Lower leg skin (tissue), 4 donors: ENCODE results near the gene VIPAS39. TPM values are rescaled to one million over a fixed set of nuclear protein-coding genes. Genes with fewer than 3 reads are reported as not detected.
A peak's percentile ranks its signal among the peaks of the same experiment; 100 is the strongest.

Experiments
- DNase-seq, 2 donors: peaks; one replicate each; pipeline ENCODE4 v3.0.0-alpha.2; 2019; ENCODE audit warnings: low spot score in 2 of 2
- H3K4me3 ChIP-seq: fragments of 200-600 bp; sonication (generic); 2 replicates; pipeline ENCODE4 v1.5.1; 2017; ENCODE audit warnings: mild to moderate bottlenecking, low read depth; ENCODE audit not compliant: poor library complexity, severe bottlenecking
- CTCF ChIP-seq, 3 donors: fragments of 450-650 bp; IDR thresholded peaks; one replicate each; pipeline ENCODE4 v1.5.1; 2016; ENCODE audit warnings: antibody characterized with exemption in 3 of 3, mild to moderate bottlenecking in 3 of 3, moderate library complexity in 2 of 3
- POLR2A ChIP-seq, 2 donors: fragments of 450-650 bp; IDR thresholded peaks; one replicate each; pipeline ENCODE4 v1.6.1; 2016 to 2017; ENCODE audit warnings: antibody characterized with exemption in 2 of 2, mild to moderate bottlenecking in 1 of 2, moderate library complexity in 1 of 2
- WGBS, 2 donors: methylation state at CpG; one replicate each; pipeline ENCODE4 v1.1.5; 2018; 5-methylcytosine and 5-hydroxymethylcytosine counted together
- intact Hi-C: fragments of 100-400 bp; cut with DNase I; formaldehyde crosslinking; loops from one replicate; pipeline ENCODE4 v1.15.0; 2023; ENCODE audit warnings: low total_unique reads
- total RNA-seq, 4 donors: library from RNA; depleted of rRNA; stranded (reverse); fragments of >200 nt; gene quantifications; one replicate each; pipeline ENCODE4 v1.1.0, GENCODE V29; 2016

The VIPAS39 gene
- total RNA-seq, 4 donors from 2014 or later = 12.9 to 18.4 (median 15.9) TPM

- WGBS, 2 donors = 8 to 17% methylated on average over 19 to 22 of the region's 104 CpGs
- H3K4me3 ChIP-seq = peak within 1 kb of the TSS; percentile 14
- no peak for TF ChIP-seq CTCF (IDR thresholded peaks at IDR 0.05)
- TF ChIP-seq POLR2A (IDR thresholded peaks at IDR 0.05) = no peak
- intact Hi-C loops = no loop called here
- no peak for DNase-seq
Measured at GRCh38 chr14:77498120-77498979, 40.9 kb upstream of the VIPAS39 start, which contains the start of gene ISM2. Gene ISM2, minus strand, starts transcription at chr14:77498816. Its CDS starts 23 bp downstream, at chr14:77498793.

- TF ChIP-seq CTCF (IDR thresholded peaks at IDR 0.05) (no peak), POLR2A (IDR thresholded peaks at IDR 0.05) (no peak)
- no peak overlapping the region for H3K4me3 ChIP-seq
- 34 to 36% methylated on average over 7 of the region's 7 CpGs for WGBS, 2 donors
- intact Hi-C loops = no loop called here
- DNase-seq = peak in 1 of 2 donors; percentile 37
Measured at GRCh38 chr14:77495334-77495733, 37.9 kb upstream of the VIPAS39 start.

- no peak for TF ChIP-seq CTCF (IDR thresholded peaks at IDR 0.05)
- TF ChIP-seq POLR2A (IDR thresholded peaks at IDR 0.05) = no peak
- peak in 1 of 2 donors; percentile 75 for DNase-seq
- H3K4me3 ChIP-seq = no peak overlapping the region
- intact Hi-C loops = no loop called here
- WGBS, 2 donors = 92 to 93% methylated on average over 5 of the region's 5 CpGs
Measured at GRCh38 chr14:77491056-77491455, 33.7 kb upstream of the VIPAS39 start.

- intact Hi-C loops = no loop called here
- DNase-seq = no peak
- WGBS, 2 donors = 86 to 87% methylated on average over 8 of the region's 8 CpGs
- H3K4me3 ChIP-seq = no peak overlapping the region
- TF ChIP-seq CTCF (IDR thresholded peaks at IDR 0.05) (no peak), POLR2A (IDR thresholded peaks at IDR 0.05) (no peak)
Measured at GRCh38 chr14:77490347-77490986, 33.1 kb upstream of the VIPAS39 start.

- intact Hi-C loops = no loop called here
- TF ChIP-seq CTCF (IDR thresholded peaks at IDR 0.05) (no peak), POLR2A (IDR thresholded peaks at IDR 0.05) (no peak)
- 73 to 82% methylated on average over 6 of the region's 6 CpGs for WGBS, 2 donors
- no peak overlapping the region for H3K4me3 ChIP-seq
- no peak for DNase-seq
Measured at GRCh38 chr14:77489041-77489440, 31.6 kb upstream of the VIPAS39 start.
